Measurements from ENCODE around the gene PELI3.

DNA sequence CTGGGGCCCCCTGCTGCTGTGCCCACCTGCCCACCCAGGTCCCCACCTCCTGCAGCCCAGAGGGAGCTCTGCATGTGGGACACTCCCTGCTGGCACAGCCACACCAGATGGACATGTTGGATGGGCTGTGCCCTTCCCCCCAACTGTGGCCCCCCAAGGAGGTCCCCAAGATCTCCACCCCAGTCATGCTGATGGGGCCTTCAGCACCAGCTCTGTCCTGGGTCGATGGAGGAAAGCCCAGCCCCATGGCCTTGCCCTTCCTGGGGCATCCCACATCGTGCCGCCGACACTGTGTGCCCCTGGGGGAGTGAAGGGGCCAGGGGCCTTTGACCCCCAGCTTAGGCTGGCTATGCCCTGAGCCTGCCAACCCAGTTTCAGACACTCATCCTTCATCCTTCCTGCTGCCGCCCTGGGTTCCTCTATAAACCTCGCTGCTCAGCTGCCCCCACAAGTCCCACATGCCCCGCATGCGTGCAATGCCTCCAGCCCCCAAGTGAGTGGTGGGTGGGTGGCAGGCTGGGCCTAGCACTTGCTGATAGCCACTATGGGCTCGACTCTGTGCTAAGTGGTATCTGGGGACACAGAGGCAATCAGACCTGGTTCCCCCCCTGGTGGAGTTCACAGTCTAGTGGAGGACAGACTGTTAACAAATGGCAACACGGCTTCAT, 9.6 kb downstream of the PELI3 start:
- no peak for TF ChIP-seq EZH2 (IDR thresholded peaks at IDR 0.05; ENCODE audit: borderline replicate concordance, low read depth, low read length, severe bottlenecking)
- TF ChIP-seq, protein P1, sequence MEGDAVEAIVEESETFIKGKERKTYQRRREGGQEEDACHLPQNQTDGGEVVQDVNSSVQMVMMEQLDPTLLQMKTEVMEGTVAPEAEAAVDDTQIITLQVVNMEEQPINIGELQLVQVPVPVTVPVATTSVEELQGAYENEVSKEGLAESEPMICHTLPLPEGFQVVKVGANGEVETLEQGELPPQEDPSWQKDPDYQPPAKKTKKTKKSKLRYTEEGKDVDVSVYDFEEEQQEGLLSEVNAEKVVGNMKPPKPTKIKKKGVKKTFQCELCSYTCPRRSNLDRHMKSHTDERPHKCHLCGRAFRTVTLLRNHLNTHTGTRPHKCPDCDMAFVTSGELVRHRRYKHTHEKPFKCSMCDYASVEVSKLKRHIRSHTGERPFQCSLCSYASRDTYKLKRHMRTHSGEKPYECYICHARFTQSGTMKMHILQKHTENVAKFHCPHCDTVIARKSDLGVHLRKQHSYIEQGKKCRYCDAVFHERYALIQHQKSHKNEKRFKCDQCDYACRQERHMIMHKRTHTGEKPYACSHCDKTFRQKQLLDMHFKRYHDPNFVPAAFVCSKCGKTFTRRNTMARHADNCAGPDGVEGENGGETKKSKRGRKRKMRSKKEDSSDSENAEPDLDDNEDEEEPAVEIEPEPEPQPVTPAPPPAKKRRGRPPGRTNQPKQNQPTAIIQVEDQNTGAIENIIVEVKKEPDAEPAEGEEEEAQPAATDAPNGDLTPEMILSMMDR (IDR thresholded peaks at IDR 0.05; ENCODE audit: borderline replicate concordance, extremely low read depth, low read length, poor library complexity, severe bottlenecking): no peak

All from DND-41 (cell line).